ENCODE measurements around the gene CACNA2D4.
"Not testable (repeated sequence)": the region's sequence is repeated elsewhere in the genome, so short reads cannot be mapped to it uniquely, and the experiment has no call there.

The CACNA2D4 gene

GRCh38 chr12:1946296-1946695 is 27.8 kb upstream of the CACNA2D4 start:
- no peak for DNase-seq (ENCODE audit: low read depth in 1 of 2, low spot score in 1 of 2)
- H3K27me3 ChIP-seq (ENCODE audit: insufficient read depth, poor library complexity, severe bottlenecking), result no peaks in the 10 kb centered on the region
- no peak for TF ChIP-seq POLR2AphosphoS5 (IDR thresholded peaks at IDR 0.05; ENCODE audit: low read depth)
- no peak for TF ChIP-seq REST (IDR thresholded peaks at IDR 0.05; ENCODE audit: insufficient replicate concordance, low read depth)
- no peak for TF ChIP-seq GABPA (IDR thresholded peaks at IDR 0.05; ENCODE audit: low read depth)
- TF ChIP-seq, protein P1, sequence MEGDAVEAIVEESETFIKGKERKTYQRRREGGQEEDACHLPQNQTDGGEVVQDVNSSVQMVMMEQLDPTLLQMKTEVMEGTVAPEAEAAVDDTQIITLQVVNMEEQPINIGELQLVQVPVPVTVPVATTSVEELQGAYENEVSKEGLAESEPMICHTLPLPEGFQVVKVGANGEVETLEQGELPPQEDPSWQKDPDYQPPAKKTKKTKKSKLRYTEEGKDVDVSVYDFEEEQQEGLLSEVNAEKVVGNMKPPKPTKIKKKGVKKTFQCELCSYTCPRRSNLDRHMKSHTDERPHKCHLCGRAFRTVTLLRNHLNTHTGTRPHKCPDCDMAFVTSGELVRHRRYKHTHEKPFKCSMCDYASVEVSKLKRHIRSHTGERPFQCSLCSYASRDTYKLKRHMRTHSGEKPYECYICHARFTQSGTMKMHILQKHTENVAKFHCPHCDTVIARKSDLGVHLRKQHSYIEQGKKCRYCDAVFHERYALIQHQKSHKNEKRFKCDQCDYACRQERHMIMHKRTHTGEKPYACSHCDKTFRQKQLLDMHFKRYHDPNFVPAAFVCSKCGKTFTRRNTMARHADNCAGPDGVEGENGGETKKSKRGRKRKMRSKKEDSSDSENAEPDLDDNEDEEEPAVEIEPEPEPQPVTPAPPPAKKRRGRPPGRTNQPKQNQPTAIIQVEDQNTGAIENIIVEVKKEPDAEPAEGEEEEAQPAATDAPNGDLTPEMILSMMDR (IDR thresholded peaks at IDR 0.05; ENCODE audit: insufficient read depth, low read length), result no peak
- no peak for TF ChIP-seq SPI1 (IDR thresholded peaks at IDR 0.05; ENCODE audit: borderline replicate concordance, low read depth)
- no peak overlapping the region for H3K4me3 ChIP-seq (replicated peaks; ENCODE audit: insufficient read depth, low read length)
- H3K27ac ChIP-seq (replicated peaks), result no peak overlapping the region

DNA sequence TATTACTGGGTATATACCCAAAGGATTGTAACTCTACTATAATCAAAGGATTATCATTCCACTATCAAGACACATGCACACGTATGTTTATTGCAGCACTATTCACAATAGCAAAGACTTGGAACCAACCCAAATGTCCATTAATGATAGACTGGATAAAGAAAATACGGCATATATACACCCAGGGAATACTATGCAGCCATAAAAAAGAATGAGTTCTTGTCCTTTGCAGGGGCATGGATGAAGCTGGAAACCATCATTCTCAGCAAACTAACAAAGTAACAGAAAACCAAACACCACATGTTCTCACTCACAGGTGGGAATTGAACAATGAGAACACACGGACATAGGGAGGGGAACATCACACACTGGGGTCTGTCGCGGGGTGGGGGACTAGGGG is 27.1 kb upstream of the CACNA2D4 start:
- not testable (repeated sequence) for DNase-seq (ENCODE audit: low read depth in 1 of 2, low spot score in 1 of 2); H3K27me3 ChIP-seq (ENCODE audit: insufficient read depth, poor library complexity, severe bottlenecking); H3K27ac ChIP-seq (replicated peaks); H3K4me3 ChIP-seq (replicated peaks; ENCODE audit: insufficient read depth, low read length)

- TF ChIP-seq, protein P1 (IDR thresholded peaks at IDR 0.05; ENCODE audit: insufficient read depth, low read length), result peak; percentile 93
- TF ChIP-seq SPI1 (IDR thresholded peaks at IDR 0.05; ENCODE audit: borderline replicate concordance, low read depth), result no peak
- TF ChIP-seq POLR2AphosphoS5 (IDR thresholded peaks at IDR 0.05; ENCODE audit: low read depth), result no peak
- TF ChIP-seq REST (IDR thresholded peaks at IDR 0.05; ENCODE audit: insufficient replicate concordance, low read depth), result no peak
- no peak for TF ChIP-seq GABPA (IDR thresholded peaks at IDR 0.05; ENCODE audit: low read depth)
- peak; percentile 65 to 85 for DNase-seq (ENCODE audit: low read depth in 1 of 2, low spot score in 1 of 2)
- Histone ChIP-seq H3K27me3 (ENCODE audit: insufficient read depth, poor library complexity, severe bottlenecking) (no peaks in the 10 kb centered on the region), H3K27ac (replicated peaks) (no peak overlapping the region), H3K4me3 (replicated peaks; ENCODE audit: insufficient read depth, low read length) (no peak overlapping the region)
These were observed 21.6 kb upstream of the CACNA2D4 start for GRCh38 chr12:1939801-1940607.

GRCh38 chr12:1939331-1939730 is 20.9 kb upstream of the CACNA2D4 start:
- TF ChIP-seq POLR2AphosphoS5 (IDR thresholded peaks at IDR 0.05; ENCODE audit: low read depth), result no peak
- Histone ChIP-seq H3K27ac (replicated peaks) (no peak overlapping the region), H3K27me3 (ENCODE audit: insufficient read depth, poor library complexity, severe bottlenecking) (no peaks in the 10 kb centered on the region), H3K4me3 (replicated peaks; ENCODE audit: insufficient read depth, low read length) (no peak overlapping the region)
- no peak for DNase-seq (ENCODE audit: low read depth in 1 of 2, low spot score in 1 of 2)
